BLaER1 (cell line): ENCODE results near the gene ZKSCAN8.

Source experiments
- H3K27ac ChIP-seq: shearing (Covaris generic); formaldehyde crosslinking; 2 replicates; pipeline ENCODE4 v1.8.1; 2022
- H3K27me3 ChIP-seq: shearing (Covaris generic); formaldehyde crosslinking; 2 replicates; pipeline ENCODE4 v1.8.1; 2022
- H3K36me3 ChIP-seq: shearing (Covaris generic); formaldehyde crosslinking; 2 replicates; pipeline ENCODE4 v1.8.1; 2022
- H3K4me1 ChIP-seq: shearing (Covaris generic); formaldehyde crosslinking; 2 replicates; pipeline ENCODE4 v1.8.1; 2022
- H3K4me2 ChIP-seq: shearing (Covaris generic); formaldehyde crosslinking; 2 replicates; pipeline ENCODE4 v1.8.1; 2022
- H3K4me3 ChIP-seq: shearing (Covaris generic); formaldehyde crosslinking; 2 replicates; pipeline ENCODE4 v1.8.1; 2022
- H3K9ac ChIP-seq: shearing (Covaris generic); formaldehyde crosslinking; 2 replicates; pipeline ENCODE4 v1.8.1; 2022
- H3K9me3 ChIP-seq: shearing (Covaris generic); formaldehyde crosslinking; 2 replicates; pipeline ENCODE4 v1.8.1; 2022
- H4K20me1 ChIP-seq: shearing (Covaris generic); formaldehyde crosslinking; 2 replicates; pipeline ENCODE4 v1.8.1; 2022
- Cebpa-rat ChIP-seq: shearing (Covaris generic); IDR thresholded peaks from 2 replicates; pipeline ENCODE4 v1.8.1; 2022

ZKSCAN8 gene

DNA sequence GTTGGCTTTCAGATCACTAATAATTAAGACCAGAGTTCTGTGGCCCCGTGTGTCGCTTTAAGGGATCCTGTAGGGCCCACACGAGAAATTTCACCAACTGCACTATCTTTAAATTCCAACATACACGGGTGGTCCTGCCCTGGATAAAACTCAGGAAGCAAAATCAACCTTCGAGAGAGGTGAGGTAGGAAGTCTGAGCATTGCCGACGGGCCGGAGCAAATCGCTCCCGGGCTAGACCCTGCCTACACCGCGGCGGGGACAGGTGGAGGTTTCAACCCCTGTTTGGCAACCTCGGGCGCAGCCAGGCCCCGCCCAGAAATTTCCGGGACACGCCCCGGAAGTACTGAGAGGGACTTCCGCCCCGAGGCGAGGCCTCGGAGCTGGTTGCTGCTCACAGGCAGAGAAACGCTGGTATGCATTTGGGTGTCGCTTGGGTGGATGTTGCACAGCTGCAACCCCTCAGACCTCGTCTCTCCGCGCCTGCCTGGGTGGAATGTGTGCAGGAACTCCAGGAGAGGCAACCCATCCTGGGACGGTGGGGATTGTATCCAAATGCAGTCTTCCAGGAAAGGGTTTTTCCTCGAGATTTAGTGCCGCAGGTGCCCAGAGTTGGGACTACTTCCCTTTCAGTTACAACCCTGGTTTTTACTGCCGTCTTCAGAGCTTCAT is 19.9 kb downstream of the ZKSCAN8 start:
- no peak overlapping the region for H3K4me3 ChIP-seq
- H3K27ac ChIP-seq: no peak overlapping the region
- H3K9ac ChIP-seq: no peak overlapping the region
- H3K4me2 ChIP-seq: no peak overlapping the region
- peaks cover 26% of the 10 kb centered on the region for H3K36me3 ChIP-seq
- TF ChIP-seq Cebpa-rat: no peak
- no peaks in the 10 kb centered on the region for H3K27me3 ChIP-seq
- H4K20me1 ChIP-seq: no peaks in the 10 kb centered on the region
- H3K4me1 ChIP-seq: no peaks in the 10 kb centered on the region
- H3K9me3 ChIP-seq: peaks cover 8% of the 10 kb centered on the region; the same call in 1 of the 2 replicates

DNA sequence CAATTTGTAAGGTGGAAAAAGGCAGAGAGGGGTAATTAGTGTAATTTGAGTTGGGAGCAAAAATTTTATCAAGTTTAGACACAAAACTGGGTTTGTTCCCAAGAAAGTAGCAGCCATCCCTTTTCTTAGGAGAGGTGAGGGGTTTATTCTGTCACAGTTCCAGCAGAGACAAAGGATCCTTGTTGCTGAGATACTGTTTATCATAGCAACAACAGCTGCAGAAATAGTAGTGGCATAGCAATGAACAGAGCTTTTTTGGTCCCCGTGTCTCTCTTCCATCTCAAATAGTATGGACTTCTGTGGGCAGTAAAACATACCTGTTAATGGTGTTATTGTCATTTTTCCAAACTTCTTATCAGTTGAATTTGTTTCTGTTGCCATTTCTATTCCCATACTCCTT is 23.9 kb downstream of the ZKSCAN8 start:
- Histone ChIP-seq H3K27ac (no peak overlapping the region), H3K36me3 (peaks cover 10% of the 10 kb centered on the region; the same call in 1 of the 2 replicates), H4K20me1 (no peaks in the 10 kb centered on the region), H3K27me3 (no peaks in the 10 kb centered on the region), H3K4me2 (no peak overlapping the region), H3K9ac (no peak overlapping the region), H3K4me1 (no peaks in the 10 kb centered on the region), H3K9me3 (peaks cover 8% of the 10 kb centered on the region; the same call in 1 of the 2 replicates), H3K4me3 (no peak overlapping the region)
- TF ChIP-seq Cebpa-rat: no peak

DNA sequence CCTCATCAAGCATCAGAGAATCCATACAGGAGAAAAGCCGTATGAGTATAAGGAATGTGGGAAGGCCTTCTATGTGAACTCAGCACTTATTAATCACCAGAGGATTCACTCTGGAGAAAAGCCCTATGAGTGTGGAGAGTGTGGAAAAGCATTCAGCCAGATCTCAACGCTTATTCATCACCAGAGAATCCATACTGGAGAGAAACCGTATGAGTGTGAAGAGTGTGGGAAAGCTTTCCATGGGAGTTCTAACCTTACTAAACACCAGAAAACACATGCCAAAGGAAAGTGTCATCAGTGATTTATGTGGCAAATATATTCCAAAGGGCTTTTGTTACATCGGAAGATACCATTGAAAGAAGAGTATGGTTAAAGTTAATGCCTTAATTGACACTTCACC is 25.4 kb downstream of the ZKSCAN8 start:
- Histone ChIP-seq H3K9me3 (0 out of 2 replicates have a peak, but pooled peaks cover 4% of the 10 kb centered on the region), H4K20me1 (no peaks in the 10 kb centered on the region), H3K4me1 (no peaks in the 10 kb centered on the region), H3K27ac (no peak overlapping the region), H3K4me2 (no peak overlapping the region), H3K27me3 (no peaks in the 10 kb centered on the region), H3K36me3 (peaks cover 10% of the 10 kb centered on the region), H3K9ac (no peak overlapping the region), H3K4me3 (no peak overlapping the region)
- no peak for TF ChIP-seq Cebpa-rat

DNA sequence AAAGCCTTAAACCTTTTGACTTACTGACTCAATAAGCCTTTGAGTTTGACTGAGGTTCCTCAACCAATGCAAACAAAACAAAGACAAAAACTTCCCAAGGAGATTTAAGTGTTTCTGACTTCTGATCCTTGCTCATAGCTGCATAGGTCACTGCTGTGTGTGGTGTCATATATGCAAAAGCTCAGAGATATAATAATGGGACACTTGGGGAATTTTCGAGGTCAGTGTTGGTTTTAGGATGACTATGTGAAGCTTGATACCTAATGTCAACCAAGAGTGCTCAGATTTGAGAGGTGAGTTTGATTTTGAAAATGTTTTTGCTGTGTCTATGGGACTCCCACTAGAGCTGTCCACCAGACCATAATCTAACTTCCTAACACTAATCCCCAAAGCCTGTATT is 26.2 kb downstream of the ZKSCAN8 start:
- Histone ChIP-seq H3K9ac (no peak overlapping the region), H3K9me3 (0 out of 2 replicates have a peak, but pooled peaks cover 4% of the 10 kb centered on the region), H3K4me1 (no peaks in the 10 kb centered on the region), H4K20me1 (no peaks in the 10 kb centered on the region), H3K27me3 (no peaks in the 10 kb centered on the region), H3K4me3 (no peak overlapping the region), H3K27ac (no peak overlapping the region), H3K4me2 (no peak overlapping the region), H3K36me3 (peaks cover 10% of the 10 kb centered on the region)
- no peak for TF ChIP-seq Cebpa-rat

GRCh38 chr6:28171271-28171670 is 29.6 kb downstream of the ZKSCAN8 start:
- no peak overlapping the region for H3K4me3 ChIP-seq
- peaks cover 10% of the 10 kb centered on the region for H3K36me3 ChIP-seq
- no peak overlapping the region for H3K9ac ChIP-seq
- H3K27ac ChIP-seq: no peak overlapping the region
- TF ChIP-seq Cebpa-rat: no peak
- H3K9me3 ChIP-seq: 0 out of 2 replicates have a peak, but pooled peaks cover 10% of the 10 kb centered on the region
- H3K27me3 ChIP-seq: no peaks in the 10 kb centered on the region
- H3K4me2 ChIP-seq: no peak overlapping the region
- no peaks in the 10 kb centered on the region for H4K20me1 ChIP-seq
- H3K4me1 ChIP-seq: no peaks in the 10 kb centered on the region

- no peak for TF ChIP-seq Cebpa-rat
- H3K4me2 ChIP-seq: no peak overlapping the region
- peaks cover 7% of the 10 kb centered on the region for H3K36me3 ChIP-seq
- no peaks in the 10 kb centered on the region for H3K27me3 ChIP-seq
- no peaks in the 10 kb centered on the region for H3K4me1 ChIP-seq
- no peak overlapping the region for H3K27ac ChIP-seq
- no peak overlapping the region for H3K9ac ChIP-seq
- H3K9me3 ChIP-seq: 0 out of 2 replicates have a peak, but pooled peaks cover 12% of the 10 kb centered on the region
- H3K4me3 ChIP-seq: no peak overlapping the region
- H4K20me1 ChIP-seq: no peaks in the 10 kb centered on the region
Observed at GRCh38 chr6:28172006-28172405, 30.3 kb downstream of the ZKSCAN8 start.

GRCh38 chr6:28176373-28176772 is 34.7 kb downstream of the ZKSCAN8 start:
- Histone ChIP-seq H3K9ac (no peak overlapping the region), H3K9me3 (peaks cover 15% of the 10 kb centered on the region; the same call in 1 of the 2 replicates), H3K36me3 (no peaks in the 10 kb centered on the region; the same call in 1 of the 2 replicates), H3K27me3 (no peaks in the 10 kb centered on the region), H3K4me2 (no peak overlapping the region), H3K27ac (no peak overlapping the region), H3K4me1 (no peaks in the 10 kb centered on the region), H3K4me3 (no peak overlapping the region), H4K20me1 (no peaks in the 10 kb centered on the region)
- TF ChIP-seq Cebpa-rat: no peak

- no peak for TF ChIP-seq Cebpa-rat
- H3K4me2 ChIP-seq: no peak overlapping the region
- peaks cover 32% of the 10 kb centered on the region for H3K9me3 ChIP-seq
- no peaks in the 10 kb centered on the region for H3K27me3 ChIP-seq
- no peak overlapping the region for H3K9ac ChIP-seq
- no peaks in the 10 kb centered on the region for H3K36me3 ChIP-seq
- H3K4me3 ChIP-seq: no peak overlapping the region
- no peaks in the 10 kb centered on the region for H3K4me1 ChIP-seq
- H4K20me1 ChIP-seq: no peaks in the 10 kb centered on the region
- no peak overlapping the region for H3K27ac ChIP-seq
Observed at GRCh38 chr6:28182255-28182654, 40.6 kb downstream of the ZKSCAN8 start.

DNA sequence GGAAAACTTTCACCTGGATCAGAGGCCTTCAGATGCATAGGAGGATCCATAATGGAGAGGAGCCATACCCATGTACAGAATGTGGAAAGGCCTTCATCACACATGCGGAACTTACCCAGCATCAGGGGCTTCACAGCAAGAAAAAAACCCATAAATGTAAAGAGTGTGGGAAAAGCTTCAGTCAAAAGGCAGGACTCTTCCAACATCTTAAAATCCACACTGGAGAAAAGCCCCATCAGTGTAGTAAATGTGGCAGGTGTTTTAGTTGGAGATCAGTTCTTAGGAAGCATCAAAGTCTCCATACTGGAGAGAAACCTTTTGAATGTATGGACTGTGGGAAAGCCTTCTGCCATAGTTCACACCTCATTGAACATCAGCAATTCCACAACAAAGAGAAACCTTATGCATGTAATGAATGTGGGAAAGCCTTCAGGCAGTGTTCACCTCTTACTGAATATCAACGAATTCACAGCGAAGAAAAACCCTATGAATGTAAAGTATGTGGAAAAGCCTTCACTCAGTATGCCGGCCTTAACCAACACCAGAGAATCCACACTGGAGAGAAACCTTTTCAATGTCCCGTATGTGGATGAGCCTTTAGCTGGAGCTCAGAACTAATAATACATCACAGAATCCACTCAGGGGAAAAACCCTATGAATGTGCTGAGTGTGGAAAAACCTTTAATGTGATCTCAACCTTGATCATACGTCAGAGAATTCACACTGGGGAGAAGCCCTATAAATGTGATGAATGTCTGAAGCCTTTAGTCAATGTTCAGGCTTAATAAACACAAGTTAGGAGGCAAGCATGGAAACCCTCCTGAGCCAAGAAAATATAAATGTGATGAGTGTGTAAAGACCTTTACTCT is 46.7 kb downstream of the ZKSCAN8 start:
- peaks cover 84% of the 10 kb centered on the region for H3K9me3 ChIP-seq
- peak overlapping the region; percentile 13; the same call in 1 of the 2 replicates for H3K4me3 ChIP-seq
- no peaks in the 10 kb centered on the region for H3K27me3 ChIP-seq
- no peak for TF ChIP-seq Cebpa-rat
- no peak overlapping the region for H3K27ac ChIP-seq
- H3K4me1 ChIP-seq: no peaks in the 10 kb centered on the region
- H3K9ac ChIP-seq: no peak overlapping the region
- no peaks in the 10 kb centered on the region for H3K36me3 ChIP-seq
- no peak overlapping the region for H3K4me2 ChIP-seq
- H4K20me1 ChIP-seq: no peaks in the 10 kb centered on the region

GRCh38 chr6:28200020-28200419 is 58.3 kb downstream of the ZKSCAN8 start:
- peaks cover 5% of the 10 kb centered on the region for H3K4me1 ChIP-seq
- H3K4me3 ChIP-seq: no peak overlapping the region
- H3K36me3 ChIP-seq: no peaks in the 10 kb centered on the region
- H3K9ac ChIP-seq: no peak overlapping the region
- peaks cover 37% of the 10 kb centered on the region for H3K9me3 ChIP-seq
- no peaks in the 10 kb centered on the region for H3K27me3 ChIP-seq
- H4K20me1 ChIP-seq: no peaks in the 10 kb centered on the region
- TF ChIP-seq Cebpa-rat: no peak
- H3K27ac ChIP-seq: no peak overlapping the region
- H3K4me2 ChIP-seq: no peak overlapping the region
